AG09309 (cell line): Measurements from ENCODE around the gene OR2T12.
"Not testable (repeated sequence)": the region's sequence is repeated elsewhere in the genome, so short reads cannot be mapped to it uniquely, and the experiment has no call there.

Experiments used
- DNase-seq: peaks from one replicate; pipeline ENCODE4 v3.0.0-alpha.2; 2010; ENCODE audit warnings: low read depth
- H3K4me3 ChIP-seq: 2 replicates; pipeline ENCODE4 v1.5.1; 2011; ENCODE audit warnings: mild to moderate bottlenecking, low read depth, low read length, moderate library complexity; ENCODE audit not compliant: control insufficient read depth
- CTCF ChIP-seq: IDR thresholded peaks from 2 replicates; pipeline ENCODE4 v1.5.1; 2011; ENCODE audit warnings: mild to moderate bottlenecking, low read depth, low read length, inconsistent platforms; ENCODE audit not compliant: insufficient read depth, control insufficient read depth; ENCODE audit errors: missing control alignments

OR2T12 gene, protein sequence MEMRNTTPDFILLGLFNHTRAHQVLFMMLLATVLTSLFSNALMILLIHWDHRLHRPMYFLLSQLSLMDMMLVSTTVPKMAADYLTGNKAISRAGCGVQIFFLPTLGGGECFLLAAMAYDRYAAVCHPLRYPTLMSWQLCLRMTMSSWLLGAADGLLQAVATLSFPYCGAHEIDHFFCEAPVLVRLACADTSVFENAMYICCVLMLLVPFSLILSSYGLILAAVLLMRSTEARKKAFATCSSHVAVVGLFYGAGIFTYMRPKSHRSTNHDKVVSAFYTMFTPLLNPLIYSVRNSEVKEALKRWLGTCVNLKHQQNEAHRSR

DNA sequence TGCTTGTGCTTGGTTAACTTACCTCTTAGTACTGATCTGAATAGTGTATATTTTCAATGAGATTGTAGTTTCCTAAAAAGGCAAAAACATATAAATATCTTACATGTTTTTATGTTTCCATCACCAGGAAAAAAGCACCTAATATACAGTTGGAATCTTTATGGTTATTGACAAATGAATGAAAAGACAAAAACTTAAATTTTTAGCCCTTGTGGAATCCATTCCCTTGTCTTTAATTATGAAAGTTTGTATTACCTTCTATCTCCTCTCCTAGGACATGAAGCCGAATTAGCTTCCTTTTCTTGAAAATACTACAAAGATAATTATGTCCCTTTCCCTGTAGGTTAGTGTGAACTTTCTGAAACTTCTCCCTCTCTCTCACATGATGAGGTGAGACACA lies at the start of gene OR2T12:
OR2T12 (minus strand) TSS at position 101 of the 400 bp plus-strand sequence. CDS start 7,846 bp downstream, outside the sequence.
- no peak within 1 kb of the TSS for H3K4me3 ChIP-seq
- no peak for TF ChIP-seq CTCF
- no peak for DNase-seq

DNA sequence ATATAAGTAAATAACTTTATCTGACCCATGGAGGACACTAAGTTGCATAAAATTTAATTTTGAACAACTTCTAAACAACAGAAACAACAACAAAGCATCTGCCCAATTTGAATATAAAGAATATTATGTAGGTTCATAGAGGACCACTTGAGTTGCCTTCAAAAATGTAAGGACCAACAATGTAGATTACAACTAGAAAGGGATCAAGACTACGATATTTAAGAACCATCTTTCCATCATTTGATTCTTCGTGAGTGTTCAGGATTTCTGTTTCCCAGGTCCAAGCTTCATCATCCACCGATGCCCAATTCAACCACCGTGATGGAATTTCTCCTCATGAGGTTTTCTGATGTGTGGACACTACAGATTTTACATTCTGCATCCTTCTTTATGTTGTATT lies 45.3 kb upstream of the OR2T12 start, which contains the start of gene OR14C36:
OR14C36 (plus strand) TSS at position 301 of the 400 bp plus-strand sequence; CDS start at position 301, 0 bp downstream.
- DNase-seq = no peak
- no peak for TF ChIP-seq CTCF
- H3K4me3 ChIP-seq = no peak within 1 kb of the TSS

DNA sequence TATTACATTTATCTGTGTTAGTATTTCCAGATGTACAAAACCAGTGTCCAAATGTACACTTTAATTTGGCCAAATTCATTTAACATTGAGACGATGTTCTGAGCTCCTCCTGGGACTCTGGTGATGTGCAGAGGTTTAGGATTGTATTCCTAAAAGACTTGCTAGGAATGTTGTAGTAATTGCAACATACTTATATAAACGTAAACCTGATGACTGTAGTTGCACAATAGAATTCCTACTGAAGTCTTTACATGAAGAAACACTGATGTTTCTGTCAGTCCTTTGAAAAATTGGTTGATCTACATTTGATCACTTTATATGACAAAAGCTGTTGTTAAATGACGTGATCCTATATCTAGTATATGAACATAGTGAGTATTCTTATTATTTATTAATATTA lies 40.2 kb upstream of the OR2T12 start:
- no peak for DNase-seq
- H3K4me3 ChIP-seq = no peak overlapping the region
- TF ChIP-seq CTCF = no peak

GRCh38 chr1:248324468-248324867 lies 21.2 kb upstream of the OR2T12 start, which contains the start of gene OR2M7:
TSS of gene OR2M7 (minus strand) at chr1:248324568. CDS start at chr1:248324568, 0 bp downstream.
- TF ChIP-seq CTCF = no peak
- H3K4me3 ChIP-seq = no peak within 1 kb of the TSS
- DNase-seq = no peak

GRCh38 chr1:248316796-248317195 lies 13.6 kb upstream of the OR2T12 start:
- no peak for TF ChIP-seq CTCF

GRCh38 chr1:248306740-248307139 lies 3.5 kb upstream of the OR2T12 start:
- DNase-seq, H3K4me3 ChIP-seq: not testable (repeated sequence)

More at GRCh38 chr1:248316796-248317195, 13.6 kb upstream of the OR2T12 start:
- DNase-seq = no peak
- H3K4me3 ChIP-seq = no peak overlapping the region

- H3K4me3 ChIP-seq = no peak overlapping the region
- no peak for DNase-seq
- TF ChIP-seq CTCF = no peak
These were observed 2.9 kb upstream of the OR2T12 start for GRCh38 chr1:248306103-248306502.

- DNase-seq, H3K4me3 ChIP-seq: not testable (repeated sequence)
These were observed 2.4 kb upstream of the OR2T12 start for GRCh38 chr1:248305672-248306071.
